Duodenal mucosa (tissue), 2 donors: ENCODE results near the gene THAP3.

Source experiments
- H3K27ac ChIP-seq: one replicate; pipeline ENCODE4 v1.7.0; 2013; ENCODE audit warnings: low read depth, low read length
- H3K27me3 ChIP-seq, 2 donors: one replicate each; pipeline ENCODE4 v1.7.0; 2013; ENCODE audit warnings: low read length in 2 of 2, control low read depth in 1 of 2; ENCODE audit not compliant: insufficient read depth in 2 of 2, control insufficient read depth in 1 of 2
- H3K36me3 ChIP-seq, 2 donors: one replicate each; pipeline ENCODE4 v1.7.0; 2013; ENCODE audit warnings: low read length in 2 of 2, control low read depth in 1 of 2; ENCODE audit not compliant: insufficient read depth in 2 of 2, control insufficient read depth in 1 of 2
- H3K4me1 ChIP-seq, 2 donors: one replicate each; pipeline ENCODE4 v1.7.0; 2013; ENCODE audit warnings: low read length in 2 of 2, control low read depth in 1 of 2; ENCODE audit not compliant: insufficient read depth in 2 of 2, control insufficient read depth in 1 of 2
- H3K4me3 ChIP-seq, 2 donors: one replicate each; pipeline ENCODE4 v1.7.0; 2013; ENCODE audit warnings: low read length in 2 of 2, low read depth in 1 of 2
- H3K9ac ChIP-seq, 2 donors: one replicate each; pipeline ENCODE4 v1.7.0; 2013; ENCODE audit warnings: low read length in 2 of 2, low read depth in 1 of 2
- H3K9me3 ChIP-seq, 2 donors: one replicate each; pipeline ENCODE4 v1.7.0; 2013; ENCODE audit warnings: low read length in 2 of 2, control low read depth in 1 of 2; ENCODE audit not compliant: control insufficient read depth in 1 of 2

The THAP3 gene

DNA sequence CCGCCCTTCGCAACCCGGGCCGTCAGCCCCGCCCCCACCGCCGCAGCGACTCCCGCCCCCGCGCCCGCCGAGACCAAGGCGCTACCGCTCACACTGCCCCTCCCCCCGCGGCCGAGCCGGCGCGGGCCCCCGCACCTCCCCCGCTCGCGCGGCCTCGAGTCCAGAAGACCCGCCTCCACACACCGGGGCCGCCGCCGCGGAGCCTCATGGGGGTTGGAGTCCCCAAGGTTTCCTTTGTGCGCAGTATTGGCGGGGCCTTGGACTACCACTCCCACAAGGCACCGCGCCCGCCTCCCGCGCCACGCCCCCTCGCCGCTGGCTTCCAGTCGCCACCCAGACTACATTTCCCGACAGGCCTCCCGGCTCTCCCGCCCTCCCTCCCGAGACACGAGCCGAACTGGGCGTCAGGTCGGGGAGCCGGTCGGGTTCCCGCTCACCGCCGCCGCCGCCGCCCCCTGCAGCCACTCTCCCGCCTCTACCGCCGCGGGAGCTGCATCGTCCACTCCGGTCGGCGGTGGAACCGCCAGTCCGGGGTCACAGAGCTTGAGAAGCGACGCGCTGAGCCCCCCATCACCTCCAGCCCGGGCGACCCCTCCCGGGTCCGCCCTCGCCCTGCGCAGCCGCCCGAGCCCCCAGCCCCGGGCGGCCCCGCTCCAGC, 11.2 kb upstream of the THAP3 start, which contains the start of gene PHF13:
Gene PHF13, plus strand, starts transcription at position 371 of the 658 bp plus-strand sequence. CDS start 336 bp downstream, outside the sequence.
- H3K4me3 ChIP-seq = peak within 1 kb of the TSS; percentile 82 to 93
- H3K36me3 ChIP-seq = peaks cover 0 to 2% of the 10 kb centered on the region in 2 donors
- H3K9me3 ChIP-seq = no peaks in the 10 kb centered on the region
- H3K27ac ChIP-seq = peak within 1 kb of the TSS; percentile 89
- H3K27me3 ChIP-seq = no peaks in the 10 kb centered on the region
- H3K4me1 ChIP-seq = peaks cover 4% of the 10 kb centered on the region in 2 donors
- H3K9ac ChIP-seq = peak within 1 kb of the TSS; percentile 90 to 92

DNA sequence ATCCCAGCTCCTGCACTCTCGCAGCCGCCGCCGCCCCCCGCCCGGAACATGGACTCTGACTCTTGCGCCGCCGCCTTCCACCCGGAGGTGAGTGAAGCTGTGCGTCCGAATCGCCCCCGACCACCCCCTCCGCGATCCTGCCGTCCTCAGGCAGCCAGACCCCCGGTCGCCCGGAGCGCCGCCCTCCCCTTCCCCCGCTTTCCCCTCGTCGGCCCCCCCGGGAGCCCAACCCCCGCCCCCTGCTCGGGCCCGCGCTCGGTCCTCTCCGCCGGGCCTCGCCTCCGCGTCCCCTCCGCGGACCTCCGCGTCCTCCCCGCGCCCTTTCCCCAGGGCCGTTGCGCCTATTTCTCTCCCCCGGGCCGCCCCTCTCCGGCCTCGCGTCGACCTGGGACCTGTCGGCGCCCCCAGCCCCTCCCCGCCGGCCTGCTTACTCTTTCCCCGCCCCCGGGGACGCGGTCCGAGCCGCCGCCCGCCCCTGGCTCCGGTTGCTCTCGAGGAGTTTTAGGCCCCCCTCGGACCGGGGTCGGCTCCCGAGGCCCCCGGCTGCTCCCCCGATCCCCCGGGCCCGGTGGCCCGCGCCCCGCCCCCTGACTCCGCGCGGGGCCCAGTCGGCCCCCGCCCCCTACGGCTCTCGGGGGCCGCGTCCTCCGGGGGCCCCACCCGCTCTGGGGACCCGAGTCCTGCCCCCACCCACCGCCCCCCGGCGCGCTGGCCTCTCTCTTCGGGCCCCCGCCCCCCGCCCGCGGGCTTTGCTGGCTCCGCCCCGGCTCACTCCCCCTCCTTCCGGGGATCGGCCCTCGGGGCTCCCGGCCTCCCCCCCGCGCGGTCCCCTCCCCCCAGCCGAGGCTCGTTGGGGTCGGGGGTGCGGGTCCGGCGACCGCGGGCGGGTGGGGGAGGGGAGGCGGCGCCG, 10.4 kb upstream of the THAP3 start:
- Histone ChIP-seq H3K9me3 (no peaks in the 10 kb centered on the region), H3K9ac (peak overlapping the region; percentile 51 to 61), H3K27me3 (no peaks in the 10 kb centered on the region), H3K36me3 (peaks cover 0 to 2% of the 10 kb centered on the region in 2 donors), H3K4me1 (peaks cover 4% of the 10 kb centered on the region in 2 donors), H3K4me3 (peak overlapping the region; percentile 63 to 69), H3K27ac (peak overlapping the region; percentile 75)

DNA sequence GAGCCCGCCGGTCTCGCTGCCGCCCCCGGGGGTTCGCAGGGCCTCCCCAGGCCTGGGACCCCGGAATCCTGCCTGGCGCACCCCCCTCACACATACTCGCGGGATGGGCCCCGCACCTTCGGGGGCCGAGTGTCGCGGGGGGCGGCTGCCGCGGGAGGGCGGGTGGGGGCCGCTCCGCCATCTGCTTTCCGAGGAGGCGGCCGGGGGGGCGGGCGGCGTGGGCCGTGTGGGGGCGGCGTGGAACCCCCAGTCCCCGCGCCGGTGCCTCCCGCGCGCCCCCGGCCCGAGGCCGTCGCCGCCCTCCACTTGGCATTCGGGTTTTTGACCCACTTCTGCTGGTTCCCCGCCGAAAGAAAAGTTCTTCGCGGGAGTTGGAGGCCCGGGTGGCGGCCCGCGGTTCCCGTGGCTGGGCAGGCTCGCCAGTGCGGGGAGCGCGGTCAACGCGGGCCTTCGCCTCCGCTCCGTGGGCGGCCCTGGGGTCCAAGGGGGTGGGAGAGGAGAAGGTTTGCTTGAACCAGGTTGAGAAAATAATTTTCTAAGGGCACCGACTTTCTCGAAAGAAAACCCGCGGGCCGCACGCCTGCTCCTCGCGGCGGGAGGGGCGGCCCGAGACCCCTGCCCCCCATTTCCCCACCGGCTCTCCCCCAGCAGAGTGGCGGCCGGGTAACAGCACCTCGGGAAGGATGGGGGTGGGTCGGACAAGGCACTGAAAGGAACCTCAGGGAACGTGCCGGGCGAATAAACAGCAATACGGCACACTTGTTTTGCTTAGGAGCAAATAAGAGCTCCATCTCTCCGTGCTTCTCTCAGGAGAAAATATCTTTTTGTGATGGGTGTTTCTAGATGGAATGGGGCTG, 9.5 kb upstream of the THAP3 start:
- Histone ChIP-seq H3K9me3 (no peaks in the 10 kb centered on the region), H3K4me1 (peaks cover 4% of the 10 kb centered on the region in 2 donors), H3K9ac (peak overlapping the region in 1 of 2 donors; percentile 54), H3K27ac (no peak overlapping the region), H3K4me3 (peak overlapping the region; percentile 48 to 60), H3K36me3 (peaks cover 4 to 10% of the 10 kb centered on the region in 2 donors), H3K27me3 (no peaks in the 10 kb centered on the region)

DNA sequence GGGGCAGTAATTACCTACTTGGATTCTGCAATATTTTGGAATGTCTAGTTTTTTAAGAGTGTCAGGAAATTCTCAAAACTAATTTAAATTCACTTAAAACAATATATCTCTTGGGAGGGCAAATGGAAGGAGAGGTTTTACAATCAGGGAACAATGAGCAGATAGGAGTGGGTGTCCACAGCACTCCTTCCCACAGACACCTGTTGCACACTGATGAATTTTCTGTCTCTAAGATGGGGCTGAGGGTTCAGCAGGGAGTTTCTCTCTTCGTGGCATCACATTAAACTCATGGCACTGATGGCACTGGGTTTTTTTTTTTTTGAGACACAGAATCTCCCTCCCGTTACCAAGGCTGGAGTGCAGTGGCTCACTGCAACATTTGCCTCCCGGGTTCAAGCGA, 5.6 kb upstream of the THAP3 start:
- Histone ChIP-seq H3K27me3 (no peaks in the 10 kb centered on the region), H3K4me1 (no peaks in the 10 kb centered on the region), H3K36me3 (peaks cover 8 to 36% of the 10 kb centered on the region in 2 donors), H3K9ac (no peak overlapping the region), H3K27ac (no peak overlapping the region), H3K4me3 (no peak overlapping the region), H3K9me3 (no peaks in the 10 kb centered on the region)

DNA sequence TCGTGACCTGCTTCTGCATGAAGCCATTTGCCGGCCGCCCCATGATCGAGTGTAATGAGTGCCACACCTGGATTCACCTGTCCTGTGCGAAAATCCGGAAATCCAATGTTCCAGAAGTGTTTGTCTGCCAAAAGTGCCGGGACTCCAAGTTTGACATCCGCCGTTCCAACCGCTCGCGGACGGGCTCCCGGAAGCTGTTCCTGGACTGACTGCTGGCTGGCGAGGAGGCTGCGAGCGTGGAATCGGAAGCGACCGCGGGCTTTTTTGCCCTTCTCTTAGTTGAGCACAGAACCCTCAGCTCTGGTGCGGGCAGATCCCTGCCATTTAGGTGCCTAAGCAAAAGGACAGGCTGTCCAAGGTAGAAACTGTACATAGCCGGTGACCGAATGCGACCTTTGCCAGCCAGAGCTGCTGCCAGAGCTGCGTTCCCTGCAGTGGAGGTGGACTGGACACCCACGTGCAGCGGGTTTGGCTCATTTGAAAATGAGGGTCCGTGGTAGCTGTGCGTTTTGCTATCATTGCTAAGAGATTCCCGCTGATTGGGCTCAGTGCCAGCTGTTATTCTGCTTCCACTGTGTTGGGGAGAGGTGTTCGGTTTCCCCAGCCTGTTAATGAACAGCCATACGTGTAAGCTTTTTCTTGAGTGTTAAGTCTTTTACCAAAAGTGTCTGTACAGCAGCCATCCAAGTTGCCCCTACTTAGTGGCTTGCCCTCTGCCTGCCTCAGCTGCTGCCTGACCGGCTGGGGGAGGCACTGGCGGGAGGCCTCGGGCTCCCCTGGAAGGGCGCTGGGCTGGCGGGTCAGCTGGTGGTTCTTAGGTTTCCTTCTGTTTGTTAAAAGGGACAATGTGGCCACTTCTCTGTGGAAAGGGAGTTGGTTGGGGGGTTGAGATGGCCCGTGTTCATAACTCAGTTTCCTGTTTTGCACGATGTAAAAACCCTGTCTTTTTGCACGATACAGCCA, 3.0 kb upstream of the THAP3 start:
- peaks cover 9 to 36% of the 10 kb centered on the region in 2 donors for H3K36me3 ChIP-seq
- H3K27ac ChIP-seq = no peak overlapping the region

DNA sequence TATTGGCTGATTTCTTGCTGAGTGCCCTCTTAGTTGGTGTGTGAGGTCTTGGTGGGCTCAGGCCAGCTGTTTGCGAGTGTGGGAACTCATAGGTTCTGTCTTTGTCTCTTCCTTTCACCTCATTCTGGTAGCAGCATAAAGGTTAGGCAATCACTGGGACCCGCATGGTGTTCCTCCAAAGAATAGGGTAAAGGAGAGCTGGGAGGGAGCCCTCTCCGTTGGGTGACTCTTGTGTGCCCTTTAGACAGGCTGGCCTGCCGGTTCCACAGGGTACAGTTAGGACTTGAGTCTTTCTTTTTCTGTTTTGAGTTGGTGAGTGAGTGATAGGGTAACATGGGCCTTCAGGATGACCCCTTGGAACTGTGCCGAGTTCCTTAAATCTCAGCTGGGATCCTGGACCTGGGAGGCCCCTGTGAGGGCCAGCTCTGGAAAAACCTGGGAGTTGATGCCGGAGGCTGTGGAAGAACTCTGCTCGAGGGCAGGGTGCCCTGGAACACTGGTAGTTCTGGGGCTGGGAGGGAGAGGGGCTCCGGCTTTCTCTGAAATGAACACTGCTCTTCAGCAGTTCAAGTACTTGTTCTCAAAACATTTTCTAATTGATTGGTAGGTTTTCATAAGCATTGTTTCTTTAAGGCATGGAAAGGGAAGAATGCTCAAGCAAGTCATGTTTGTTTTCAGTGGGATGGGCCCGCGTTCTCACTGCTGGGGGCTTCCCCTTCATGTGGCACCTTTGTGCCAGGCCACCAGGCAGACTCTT, 2.1 kb upstream of the THAP3 start:
- peaks cover 11 to 36% of the 10 kb centered on the region in 2 donors for H3K36me3 ChIP-seq
- no peak overlapping the region for H3K27ac ChIP-seq

More for the DNA sequence above, 3.0 kb upstream of the THAP3 start:
- no peak overlapping the region for H3K4me3 ChIP-seq
- H3K4me1 ChIP-seq = peaks cover 3 to 17% of the 10 kb centered on the region in 2 donors
- H3K9ac ChIP-seq = no peak overlapping the region
- H3K9me3 ChIP-seq = no peaks in the 10 kb centered on the region
- no peaks in the 10 kb centered on the region for H3K27me3 ChIP-seq

DNA sequence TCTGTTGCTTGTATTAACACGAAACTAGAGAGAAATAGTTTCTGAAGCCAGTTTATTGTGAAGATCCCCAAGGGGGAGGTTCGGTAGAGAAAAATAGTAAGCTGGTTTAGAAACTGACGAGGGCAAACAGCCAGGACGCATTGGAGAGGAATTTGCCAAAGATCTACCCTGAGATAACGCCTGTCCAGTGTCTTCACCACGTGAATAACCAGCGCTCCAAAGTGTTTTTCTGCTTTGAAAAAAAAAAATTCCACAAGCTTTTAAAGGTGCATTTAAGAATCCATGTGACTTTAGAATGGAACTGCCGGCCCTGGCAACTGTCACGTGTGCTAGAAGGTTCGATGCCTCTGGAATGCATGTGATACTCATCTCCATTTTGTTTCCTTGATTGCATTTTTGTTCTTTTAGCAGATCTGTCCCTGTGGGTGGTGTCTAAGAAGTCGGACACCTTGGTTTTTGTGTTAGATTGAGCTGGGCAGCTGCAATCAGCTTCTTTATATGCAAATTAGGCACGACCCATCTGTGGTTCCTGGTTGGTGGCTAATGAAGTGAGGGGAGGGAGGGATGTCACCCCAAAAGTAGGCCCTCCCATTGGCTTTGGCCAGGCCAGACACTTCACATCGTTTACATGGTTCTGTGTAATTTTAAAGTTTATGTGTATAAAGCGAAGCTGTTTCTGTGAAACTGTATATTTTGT, 1.3 kb upstream of the THAP3 start:
- Histone ChIP-seq H3K9me3 (no peaks in the 10 kb centered on the region), H3K27me3 (no peaks in the 10 kb centered on the region), H3K4me3 (no peak overlapping the region), H3K9ac (no peak overlapping the region), H3K27ac (no peak overlapping the region), H3K4me1 (peaks cover 3 to 17% of the 10 kb centered on the region in 2 donors), H3K36me3 (peaks cover 13 to 42% of the 10 kb centered on the region in 2 donors)

More for the DNA sequence above, 2.1 kb upstream of the THAP3 start:
- Histone ChIP-seq H3K9ac (no peak overlapping the region), H3K4me1 (peaks cover 3 to 17% of the 10 kb centered on the region in 2 donors), H3K27me3 (no peaks in the 10 kb centered on the region), H3K9me3 (no peaks in the 10 kb centered on the region), H3K4me3 (no peak overlapping the region)

DNA sequence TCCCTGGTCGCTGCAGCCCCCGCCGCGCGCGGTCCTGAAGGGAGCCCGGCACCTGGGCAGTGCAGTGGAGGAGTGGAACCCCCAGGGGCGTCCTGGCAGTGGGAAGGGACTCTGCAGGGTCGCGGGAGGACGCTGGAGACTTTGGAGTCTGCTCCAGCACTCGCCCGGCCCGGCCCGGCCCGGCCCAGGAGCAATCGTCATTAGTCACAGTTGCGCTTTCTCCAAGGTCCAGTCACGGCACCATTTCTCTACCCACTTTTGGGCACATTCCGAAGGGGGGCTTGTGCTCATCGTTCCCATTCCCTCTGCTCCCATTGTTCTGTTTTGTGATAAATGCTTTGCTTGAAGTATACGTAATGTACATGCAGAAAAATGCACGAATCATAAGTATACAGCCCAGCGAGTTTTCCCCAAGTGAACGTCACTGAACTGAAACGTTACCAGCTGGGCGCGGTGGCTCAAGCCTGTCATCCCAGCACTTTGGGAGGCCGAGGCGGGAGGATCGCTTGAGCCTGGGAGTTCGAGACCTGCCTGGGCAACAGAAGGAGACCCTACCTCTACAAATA, 999 bp downstream of the THAP3 start:
- H3K4me1 ChIP-seq = peaks cover 3 to 17% of the 10 kb centered on the region in 2 donors
- H3K27me3 ChIP-seq = no peaks in the 10 kb centered on the region
- H3K9ac ChIP-seq = peak overlapping the region; percentile 58 to 78
- peak overlapping the region; percentile 78 to 88 for H3K4me3 ChIP-seq
- H3K36me3 ChIP-seq = peaks cover 16 to 46% of the 10 kb centered on the region in 2 donors
- H3K27ac ChIP-seq = peak overlapping the region; percentile 53
- H3K9me3 ChIP-seq = no peaks in the 10 kb centered on the region
